ENCODE data around the gene NKX1-1.

NKX1-1 gene

DNA sequence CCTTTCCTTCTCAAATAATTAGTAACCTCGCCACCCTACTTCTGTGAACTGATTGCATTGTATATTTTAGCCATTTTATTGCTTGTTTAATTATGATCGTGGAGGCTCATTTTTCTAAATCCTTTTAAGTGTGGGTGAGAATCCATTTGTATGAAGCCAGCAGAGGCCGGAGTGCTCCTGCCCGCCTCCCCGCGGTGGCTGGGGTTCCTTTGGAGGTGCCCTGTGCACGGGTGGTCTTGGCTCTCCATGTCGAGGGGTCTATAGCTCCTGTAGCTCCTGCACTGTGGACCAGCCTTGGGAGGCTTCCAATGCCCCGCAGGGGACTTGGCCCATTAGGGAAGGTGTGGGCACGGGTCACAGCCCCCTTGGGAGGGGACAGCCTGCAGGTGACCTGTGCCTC, 44.2 kb downstream of the NKX1-1 start:
- no peak for DNase-seq

- no peak for DNase-seq
Observed at GRCh38 chr4:1361431-1361830, 44.8 kb downstream of the NKX1-1 start.

DNA sequence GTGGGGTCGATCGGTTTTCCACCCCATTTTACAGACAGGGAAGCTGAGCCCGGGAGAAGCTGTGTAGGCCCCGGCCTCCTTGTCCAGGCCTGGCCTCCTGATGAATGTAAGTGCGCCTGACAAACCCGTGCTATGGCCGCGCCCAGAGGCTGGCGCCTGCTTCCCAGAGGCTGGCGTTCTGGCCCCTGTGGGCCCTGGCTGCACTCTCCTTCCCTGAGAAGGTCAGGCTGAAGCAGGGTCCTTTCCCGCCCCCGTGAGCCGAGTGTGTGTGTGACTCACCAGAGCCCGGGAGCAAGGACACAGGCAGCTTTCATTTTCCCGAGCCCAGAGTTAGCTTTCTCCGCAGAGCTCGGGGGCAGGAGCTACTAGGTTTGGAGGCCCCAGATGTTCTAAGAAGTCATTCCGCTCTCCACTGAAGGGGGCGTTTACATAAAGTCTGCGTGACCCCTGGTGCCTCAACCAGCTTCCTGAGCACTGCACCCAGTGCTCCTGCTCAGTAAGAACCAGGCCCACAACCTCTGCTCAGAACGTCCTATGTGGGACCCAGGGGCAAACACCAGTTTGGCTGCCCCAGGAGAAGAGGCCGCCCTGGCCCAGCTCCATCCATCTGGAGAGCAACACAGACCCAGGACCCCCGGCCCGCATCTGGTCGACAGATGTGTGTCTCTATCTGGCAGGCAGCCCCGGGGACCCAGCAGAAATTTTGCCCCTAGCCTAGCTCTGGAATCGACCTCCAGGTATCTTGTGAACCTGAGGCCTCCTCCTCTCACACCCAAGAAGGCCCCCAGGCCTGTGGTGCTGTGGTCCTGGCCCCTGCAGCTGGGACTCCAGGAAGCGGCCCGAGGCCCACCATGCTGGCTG, 45.6 kb downstream of the NKX1-1 start:
- no peak for DNase-seq

DNA sequence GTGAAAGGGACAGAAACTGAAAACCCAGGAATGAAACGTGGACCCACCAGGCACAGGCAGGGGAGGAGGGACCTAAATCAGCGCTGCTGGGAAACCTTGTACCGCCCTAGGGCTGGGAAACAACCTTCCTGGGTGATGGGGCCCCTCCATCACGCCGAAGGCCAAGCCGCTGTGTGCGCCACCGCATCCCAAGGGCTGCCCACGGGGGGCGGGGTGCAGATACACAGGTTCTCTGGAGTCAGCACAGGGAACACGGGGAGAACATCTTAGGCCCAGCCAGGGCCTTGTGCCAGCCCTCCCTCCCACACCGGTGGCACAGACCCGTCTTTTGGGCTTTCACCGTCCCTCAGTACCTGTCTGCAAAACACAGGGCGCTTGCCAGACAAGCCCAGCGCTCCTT, 46.3 kb downstream of the NKX1-1 start:
- no peak for DNase-seq

DNA sequence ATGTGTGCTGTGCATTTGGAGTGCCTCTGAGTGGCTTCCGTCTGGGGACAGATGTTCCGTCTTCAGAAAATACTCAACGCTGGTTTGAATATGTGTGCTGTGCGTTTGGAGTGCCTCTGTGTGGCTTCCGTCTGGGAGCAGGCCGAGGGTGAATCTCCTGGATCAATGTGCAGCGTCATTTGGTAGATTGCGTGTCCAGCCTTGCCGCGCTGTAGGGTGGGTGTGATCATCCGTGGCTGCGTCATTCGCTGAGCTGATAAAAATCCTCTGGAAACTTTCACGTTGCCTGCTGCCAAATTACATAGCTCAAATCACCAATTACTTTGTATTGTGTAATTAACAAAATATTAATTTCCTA, 47.1 kb downstream of the NKX1-1 start:
- no peak for DNase-seq

DNA sequence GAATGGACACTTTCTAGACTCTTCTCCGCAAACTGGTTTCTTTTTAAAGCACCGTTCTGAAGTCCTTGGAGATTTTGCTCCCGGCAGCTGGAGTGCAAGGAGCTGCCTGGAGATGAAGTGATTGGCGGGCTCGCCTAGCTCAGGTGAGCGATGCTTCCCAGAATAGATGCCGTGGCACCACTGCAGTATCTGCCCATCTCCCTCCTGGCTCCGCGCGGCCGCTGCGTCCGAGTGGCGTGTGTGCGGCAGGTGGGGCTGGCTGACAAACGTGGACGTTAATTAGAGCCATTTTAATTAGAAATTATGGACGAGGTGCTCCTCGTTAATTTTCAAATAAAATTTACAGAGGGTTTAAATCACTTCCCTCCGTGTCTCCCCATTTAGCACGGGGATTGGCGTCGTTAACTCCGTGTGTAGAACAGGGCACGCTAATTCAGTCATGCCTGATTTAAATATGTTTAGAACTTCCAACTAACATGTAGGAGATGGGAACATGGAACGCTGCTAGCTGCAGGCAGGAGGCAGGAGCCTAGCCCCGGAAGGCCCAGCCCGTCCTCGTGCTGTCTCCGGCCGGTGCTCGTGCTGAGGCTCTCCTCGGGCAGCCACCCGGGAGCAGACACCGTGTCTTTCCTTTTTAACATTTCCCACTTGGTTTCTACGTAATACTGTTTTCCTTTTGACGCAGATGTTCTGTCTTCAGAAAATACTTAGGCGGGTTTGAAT, 47.7 kb downstream of the NKX1-1 start:
- DNase-seq, result no peak

- DNase-seq, result peak in 30 of 51 donors; percentile 2 to 70 (median 40)
Observed at GRCh38 chr4:1357356-1358248, 48.6 kb downstream of the NKX1-1 start.

- DNase-seq, result peak in 36 of 51 donors; percentile 5 to 76 (median 28)
Observed at GRCh38 chr4:1356181-1356998, 49.9 kb downstream of the NKX1-1 start.

DNA sequence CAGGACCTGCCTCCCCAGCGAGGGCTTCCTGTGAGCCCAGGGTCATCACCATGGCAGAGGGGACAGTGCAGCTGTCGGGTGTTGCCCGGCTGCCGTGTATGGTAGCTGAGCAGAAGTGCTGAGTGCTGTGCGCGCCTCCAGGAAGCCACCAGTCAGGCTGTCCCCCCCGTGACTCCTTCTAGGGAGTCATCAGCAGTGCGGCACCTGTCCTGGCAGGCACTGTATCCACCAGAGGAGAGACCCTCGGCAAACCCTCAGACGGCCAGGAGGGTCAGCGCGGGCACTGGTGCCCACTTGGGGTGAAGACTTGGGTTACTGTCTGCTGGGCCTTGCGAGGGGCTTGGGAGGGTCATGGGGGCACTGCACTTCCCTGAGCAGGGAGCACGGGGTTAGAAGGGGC, 50.9 kb downstream of the NKX1-1 start:
- DNase-seq, result no peak

DNA sequence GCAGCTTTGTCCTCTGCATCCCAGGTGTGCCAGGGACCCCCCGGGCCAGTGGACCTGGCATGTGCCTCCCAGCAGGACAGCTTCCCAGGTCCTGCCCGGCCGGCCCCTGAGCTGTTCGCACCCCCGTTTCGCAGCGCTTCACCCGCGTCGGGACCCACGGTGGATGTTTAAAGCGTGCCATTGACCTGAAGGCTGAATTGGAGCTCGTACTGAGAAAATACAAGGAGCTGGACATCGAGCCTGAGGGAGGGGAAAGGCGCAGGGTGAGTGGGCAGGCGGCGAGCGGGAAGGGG, 51.3 kb downstream of the NKX1-1 start:
- no peak for DNase-seq

GRCh38 chr4:1354136-1354982, 51.9 kb downstream of the NKX1-1 start:
- no peak for DNase-seq

DNA sequence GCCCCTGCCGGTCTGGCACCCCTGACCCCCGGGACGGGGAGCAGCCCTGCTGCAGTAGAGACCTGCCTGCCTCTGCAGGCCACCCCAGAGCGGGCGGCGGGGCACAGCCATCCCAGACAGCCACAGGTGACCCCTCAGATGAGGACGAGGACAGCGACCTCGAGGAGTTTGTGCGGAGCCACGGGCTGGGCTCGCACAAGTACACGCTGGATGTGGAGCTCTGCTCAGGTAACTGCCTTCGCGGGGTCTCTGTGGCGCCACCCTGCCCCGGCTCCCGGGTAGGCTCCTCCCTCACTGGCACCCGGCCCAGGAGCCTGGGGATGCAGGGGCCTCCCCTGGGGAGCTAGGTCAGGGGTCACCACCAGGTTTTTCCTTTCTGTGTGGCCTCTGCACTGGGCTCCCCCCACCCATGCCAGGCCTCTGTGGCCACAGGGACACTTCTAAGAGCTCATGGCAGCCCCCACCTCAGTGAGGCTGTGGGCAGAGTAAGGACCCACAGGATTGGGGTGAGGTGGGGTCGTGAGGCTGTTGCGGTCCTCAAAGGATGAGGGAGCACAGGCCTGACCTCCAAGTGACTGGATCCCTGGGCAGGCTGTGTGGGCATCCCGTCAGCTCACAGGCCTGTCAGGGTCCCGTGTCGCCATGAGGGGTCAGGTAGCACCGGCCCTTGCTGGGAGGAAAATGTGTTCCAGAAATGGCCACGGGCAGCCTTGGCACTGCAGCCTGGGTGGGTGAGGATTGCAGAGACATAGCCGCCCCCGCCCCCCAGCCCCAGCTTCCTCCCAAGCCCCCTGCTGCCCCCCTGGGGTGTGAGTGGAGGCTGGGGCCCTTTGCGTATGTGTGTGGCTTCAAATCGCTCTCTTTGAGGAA, 52.8 kb downstream of the NKX1-1 start:
- no peak for DNase-seq
